Panc1 (cell line): ENCODE data around the gene DNM1L. TPM values are rescaled to one million over a fixed set of nuclear protein-coding genes. Genes with fewer than 3 reads are reported as not detected.
A peak's percentile ranks its signal among the peaks of the same experiment; 100 is the strongest.

Experiments
- ATAC-seq: fragments of 200-7000 bp; cut with Tn5 transposase; 2 replicates; pipeline ENCODE4 v1.9.1; 2020; ENCODE audit warnings: mild to moderate bottlenecking, moderate library complexity
- Bru-seq: library from RNA; stranded (reverse); fragments of 400-500 nt; gene quantifications from one replicate; lab custom pipeline; 2021; lab: Mats Ljungman, UMichigan
- BruChase-seq, 2 experiments: library from RNA; stranded (reverse); fragments of 400-500 nt; gene quantifications; one replicate each; lab custom pipeline; 2021; lab: Mats Ljungman, UMichigan
- BruUV-seq: library from RNA; stranded (reverse); fragments of 400-500 nt; replicated peaks from 2 replicates; lab custom pipeline; 2021; lab: Mats Ljungman, UMichigan
- CTCF ChIA-PET: fragments of 300-600 bp; sonication (Branson Sonifier 250); formaldehyde crosslinking; loops from one replicate; lab custom pipeline; 2022; ENCODE audit warnings: antibody characterized with exemption; lab: Charles Lee
- POLR2A ChIA-PET: fragments of 300-600 bp; sonication (Branson Sonifier 250); formaldehyde crosslinking; loops from one replicate; lab custom pipeline; 2022; ENCODE audit warnings: antibody characterized with exemption; lab: Charles Lee
- DNase-seq: peaks from one replicate; pipeline ENCODE4 v3.0.0-alpha.2; 2010; ENCODE audit warnings: low read depth, low spot score
- H3K27ac ChIP-seq: 2 replicates; pipeline ENCODE4 v1.5.1; 2011; ENCODE audit warnings: mild to moderate bottlenecking, low read length, inconsistent platforms
- H3K27me3 ChIP-seq: fragments of 200-500 bp; sonication (Bioruptor generic); 2 replicates; pipeline ENCODE4 v1.6.0; 2014; ENCODE audit warnings: low read length, inconsistent platforms; ENCODE audit not compliant: control insufficient read depth, insufficient read depth
- H3K36me3 ChIP-seq: fragments of 200-500 bp; sonication (Bioruptor generic); 2 replicates; pipeline ENCODE4 v1.5.1; 2014; ENCODE audit warnings: inconsistent platforms, mild to moderate bottlenecking, low read length, moderate library complexity; ENCODE audit not compliant: control insufficient read depth, insufficient read depth
- H3K4me1 ChIP-seq: 2 replicates; pipeline ENCODE4 v1.5.1; 2011; ENCODE audit warnings: inconsistent platforms, mild to moderate bottlenecking, low read length, moderate library complexity; ENCODE audit not compliant: control insufficient read depth, insufficient read depth
- H3K4me3 ChIP-seq, 2 experiments: 2 replicates each; pipeline ENCODE4 v1.5.1; 2011 to 2012; ENCODE audit warnings: low read depth in 2 of 2, low read length in 2 of 2, mild to moderate bottlenecking in 2 of 2, inconsistent platforms in 1 of 2, moderate library complexity in 1 of 2
- H3K9me3 ChIP-seq: fragments of 200-500 bp; sonication (Bioruptor generic); 2 replicates; pipeline ENCODE4 v1.5.1; 2014; ENCODE audit warnings: low read depth, mild to moderate bottlenecking, inconsistent platforms, low read length, moderate library complexity; ENCODE audit not compliant: control insufficient read depth, insufficient read depth
- POLR2AphosphoS5 ChIP-seq: IDR thresholded peaks from 2 replicates; pipeline ENCODE4 v1.6.1; 2012; ENCODE audit warnings: mild to moderate bottlenecking, low read depth, low read length, moderate library complexity
- REST ChIP-seq, 2 experiments: IDR thresholded peaks; 2 replicates each; pipeline ENCODE4 v1.6.1; 2011 to 2012; ENCODE audit warnings: low read depth in 2 of 2, control low read depth in 1 of 2, low read length in 1 of 2, mild to moderate bottlenecking in 1 of 2, moderate library complexity in 1 of 2; ENCODE audit not compliant: insufficient read depth in 1 of 2
- SIN3A ChIP-seq: IDR thresholded peaks from 2 replicates; pipeline ENCODE4 v1.6.1; 2012; ENCODE audit warnings: low read depth, mild to moderate bottlenecking, low read length, moderate library complexity, borderline replicate concordance; ENCODE audit not compliant: insufficient read depth
- TCF7L2 ChIP-seq: IDR thresholded peaks from 2 replicates; pipeline ENCODE4 v1.6.1; 2011; ENCODE audit warnings: mild to moderate bottlenecking, low read depth, low read length, inconsistent platforms
- in situ Hi-C: cut with HindIII; loops from 2 replicates; pipeline ENCODE4 v1.10.0; 2016; ENCODE audit warnings: low sequenced_read_pairs, low pct_unique_long_range_greater_than_20kb
- intact Hi-C: fragments of 100-400 bp; cut with micrococcal nuclease; formaldehyde crosslinking; loops from one replicate; pipeline ENCODE4 v1.10.0; 2022; ENCODE audit not compliant: unreplicated experiment
- long read RNA-seq: library from polyadenylated mRNA; unstranded; transcript quantifications from one replicate; pipeline ENCODE4 v2.0.0, GENCODE V29; 2021; ENCODE audit not compliant: unreplicated experiment
- polyA plus RNA-seq: library from polyadenylated mRNA; unstranded; fragments of >200 nt; gene quantifications from one replicate; pipeline ENCODE4 v1.2.1, GENCODE V29; 2012; ENCODE audit warnings: missing spikeins; ENCODE audit not compliant: insufficient read length
- total RNA-seq: library from RNA; stranded (reverse); gene quantifications from one replicate; pipeline ENCODE4 v1.2.1, GENCODE V29; 2021; ENCODE audit not compliant: unreplicated experiment
- TF ChIP-seq, protein P1 (sequence below): fragments of 450-650 bp; IDR thresholded peaks from 2 replicates; pipeline ENCODE4 v1.5.1; 2017; ENCODE audit warnings: mild to moderate bottlenecking

DNM1L gene
- total RNA-seq (91.8 TPM), Bru-seq, nascent RNA (percentile 89 among the genes with signal in this experiment), BruChase-seq, experiment 1, labeled RNA remaining after a 2-hour chase (percentile 85 among the genes with signal in this experiment), BruChase-seq, experiment 2, labeled RNA remaining after a 6-hour chase (percentile 91 among the genes with signal in this experiment)
- 55.2 TPM for polyA plus RNA-seq
- long read RNA-seq, full-length matches to known transcripts = 122 of 163 reads
- long read RNA-seq, partial matches to known transcripts = 24 of 163 reads
- long read RNA-seq, other reads (novel, unspliced or antisense) = 17 of 163 reads

DNA sequence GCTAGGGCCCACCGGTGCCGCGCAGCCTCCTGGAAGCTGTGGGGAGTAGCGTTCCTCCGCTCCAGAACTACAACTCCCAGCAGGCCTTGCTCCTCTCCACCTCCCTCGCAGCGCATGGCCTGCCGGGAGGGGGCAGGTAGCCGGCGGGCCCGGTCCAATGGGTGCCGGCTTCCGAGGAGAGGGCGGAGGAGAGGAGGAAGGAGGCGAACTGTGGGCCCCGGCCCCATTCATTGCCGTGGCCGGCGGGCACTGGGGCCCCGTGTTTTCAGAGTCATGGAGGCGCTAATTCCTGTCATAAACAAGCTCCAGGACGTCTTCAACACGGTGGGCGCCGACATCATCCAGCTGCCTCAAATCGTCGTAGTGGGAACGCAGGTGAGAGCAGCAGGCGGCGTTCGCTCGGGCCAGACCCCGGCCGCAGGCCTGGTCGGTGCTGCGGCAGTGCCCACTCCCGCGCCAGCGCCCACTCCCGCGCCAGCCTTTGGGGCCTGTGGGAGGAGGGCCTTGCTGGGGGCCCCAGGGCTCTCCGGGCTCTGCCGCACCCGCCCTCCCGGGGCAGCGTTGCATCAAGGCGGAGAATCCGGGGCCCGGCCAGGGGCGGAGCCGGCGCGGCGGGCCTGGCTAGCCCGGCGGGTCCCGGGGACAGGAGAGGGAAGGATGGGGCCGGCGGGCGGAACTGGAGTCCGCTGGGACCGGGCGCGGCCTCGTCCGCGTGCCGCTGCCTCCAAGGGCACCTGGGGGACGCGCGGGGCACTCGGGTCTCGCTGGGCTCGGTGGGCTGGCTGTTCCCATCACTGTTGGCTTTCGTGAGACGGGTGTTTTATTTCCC lies at the start of gene DNM1L:
Gene DNM1L, plus strand, starts transcription at position 211 of the 829 bp plus-strand sequence. Its CDS starts 63 bp downstream, at position 274.
- Histone ChIP-seq H3K9me3 (no peaks in the 10 kb centered on the region), H3K27me3 (no peaks in the 10 kb centered on the region), H3K4me1 (peaks cover 16% of the 10 kb centered on the region), H3K27ac (peak within 1 kb of the TSS; percentile 87), H3K4me3 (peak within 1 kb of the TSS; percentile 67 to 96), H3K36me3 (peaks cover 2% of the 10 kb centered on the region; the same call in 1 of the 2 replicates)
- intact Hi-C loops (loop anchor here (10.0 kb wide), 1 partner anchor 1025 kb away; the partner anchor contains the start of gene ETFBKMT), in situ Hi-C loops (no loop called here)
- TF ChIP-seq POLR2AphosphoS5 = peak; percentile 72; the same call in 1 of the 2 replicates
- TF ChIP-seq SIN3A = peak; percentile 85; the same call in 1 of the 2 replicates
- TF ChIP-seq, protein P1, sequence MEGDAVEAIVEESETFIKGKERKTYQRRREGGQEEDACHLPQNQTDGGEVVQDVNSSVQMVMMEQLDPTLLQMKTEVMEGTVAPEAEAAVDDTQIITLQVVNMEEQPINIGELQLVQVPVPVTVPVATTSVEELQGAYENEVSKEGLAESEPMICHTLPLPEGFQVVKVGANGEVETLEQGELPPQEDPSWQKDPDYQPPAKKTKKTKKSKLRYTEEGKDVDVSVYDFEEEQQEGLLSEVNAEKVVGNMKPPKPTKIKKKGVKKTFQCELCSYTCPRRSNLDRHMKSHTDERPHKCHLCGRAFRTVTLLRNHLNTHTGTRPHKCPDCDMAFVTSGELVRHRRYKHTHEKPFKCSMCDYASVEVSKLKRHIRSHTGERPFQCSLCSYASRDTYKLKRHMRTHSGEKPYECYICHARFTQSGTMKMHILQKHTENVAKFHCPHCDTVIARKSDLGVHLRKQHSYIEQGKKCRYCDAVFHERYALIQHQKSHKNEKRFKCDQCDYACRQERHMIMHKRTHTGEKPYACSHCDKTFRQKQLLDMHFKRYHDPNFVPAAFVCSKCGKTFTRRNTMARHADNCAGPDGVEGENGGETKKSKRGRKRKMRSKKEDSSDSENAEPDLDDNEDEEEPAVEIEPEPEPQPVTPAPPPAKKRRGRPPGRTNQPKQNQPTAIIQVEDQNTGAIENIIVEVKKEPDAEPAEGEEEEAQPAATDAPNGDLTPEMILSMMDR = no peak
- TF ChIP-seq TCF7L2 = 0 out of 2 replicates have a peak, but pooled peaks have one; percentile 32
- 0 out of 4 replicates have a peak, but pooled peaks of 1 of the 2 experiments have one; percentile 64 for TF ChIP-seq REST (IDR thresholded peaks at IDR 0.05; ENCODE audit: insufficient read depth in 1 of 2, low read depth in 2 of 2, low read length in 1 of 2)
- peak; percentile 93 for DNase-seq
- POLR2A ChIA-PET = no interaction called here
- CTCF ChIA-PET = no interaction called here
- BruUV-seq = no TSS peak
- ATAC-seq = peak; percentile 99

DNA sequence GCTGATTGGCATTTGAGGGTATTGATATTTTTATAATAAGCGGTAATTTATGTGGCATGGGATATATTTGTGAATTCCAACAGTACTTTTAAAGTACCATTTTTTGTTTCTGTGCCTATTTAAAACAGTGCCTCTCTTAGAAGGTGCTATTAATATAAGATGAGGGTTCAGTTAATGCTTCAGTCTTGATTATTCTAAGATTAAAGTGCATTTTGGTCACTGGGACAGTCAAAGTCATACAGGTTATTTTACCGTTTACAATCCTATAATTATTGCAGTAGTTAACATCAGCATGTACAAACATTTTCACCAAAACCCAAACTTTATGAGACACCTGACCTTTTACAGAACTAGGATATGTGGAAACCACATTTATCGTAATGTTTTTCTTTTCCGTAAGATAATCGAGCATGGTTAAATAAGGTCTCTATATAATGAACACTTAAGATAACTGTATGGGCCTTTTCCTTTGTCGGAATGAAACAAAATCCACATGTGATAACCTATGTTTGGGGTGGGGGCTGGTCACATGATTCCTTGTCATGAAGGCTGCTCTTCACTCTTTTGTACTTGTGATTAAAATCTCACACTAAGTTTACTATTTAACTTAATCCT lies 37.7 kb upstream of the DNM1L start:
- no peaks in the 10 kb centered on the region for H3K27me3 ChIP-seq
- TF ChIP-seq, protein P1 = no peak
- TF ChIP-seq SIN3A (no peak), TCF7L2 (no peak), REST (IDR thresholded peaks at IDR 0.05; ENCODE audit: insufficient read depth in 1 of 2, low read depth in 2 of 2, low read length in 1 of 2) (no peak), POLR2AphosphoS5 (no peak)
- in situ Hi-C loops (no loop called here), intact Hi-C loops (no loop called here)
- ChIA-PET CTCF (no interaction called here), POLR2A (interaction anchor here (0.6 kb wide), 1 partner anchor 15 kb away, joined by 11 read pairs; no protein-coding TSS in a partner anchor)
- no peaks in the 10 kb centered on the region for H3K4me1 ChIP-seq
- no peak for DNase-seq
- H3K27ac ChIP-seq = no peak overlapping the region
- BruUV-seq = no TSS peak
- no peaks in the 10 kb centered on the region for H3K36me3 ChIP-seq
- H3K4me3 ChIP-seq = no peak overlapping the region
- H3K9me3 ChIP-seq = no peaks in the 10 kb centered on the region
- ATAC-seq = no peak
